Retinal pigment epithelial cell (primary cell): ENCODE data around the gene GEMIN5.

Experiments
- DNase-seq: peaks from one replicate; pipeline ENCODE4 v3.0.0-alpha.2; 2010; ENCODE audit warnings: low read depth
- H3K4me3 ChIP-seq: 2 replicates; pipeline ENCODE4 v1.5.1; 2011; ENCODE audit warnings: mild to moderate bottlenecking, low read length, control low read depth, moderate library complexity
- CTCF ChIP-seq: conservative IDR thresholded peaks from 2 replicates; pipeline ENCODE4 v1.5.1; 2011; ENCODE audit warnings: low read depth, low read length, control low read depth, inconsistent platforms

Gene GEMIN5

GRCh38 chr5:154858297-154858971 lies 79.6 kb downstream of the GEMIN5 start, which contains the start of gene CNOT8:
CNOT8 (plus strand) TSS chr5:154858627; CDS start chr5:154863279, 4,652 bp downstream.
- no peak for TF ChIP-seq CTCF
- H3K4me3 ChIP-seq, result peak within 1 kb of the TSS; percentile 92
- peak; percentile 94 for DNase-seq

GRCh38 chr5:154857530-154858296 lies 80.3 kb downstream of the GEMIN5 start:
- peak overlapping the region; percentile 92 for H3K4me3 ChIP-seq
- no peak for TF ChIP-seq CTCF
- peak; percentile 89 for DNase-seq

GRCh38 chr5:154851351-154851750 lies 86.7 kb downstream of the GEMIN5 start:
- no peak for TF ChIP-seq CTCF
- DNase-seq, result no peak

GRCh38 chr5:154850255-154851062 lies 87.6 kb downstream of the GEMIN5 start, which contains the start of gene FAXDC2:
FAXDC2 (minus strand) TSS chr5:154850603; CDS start chr5:154838178, 12,425 bp downstream.
- peak; percentile 61 for DNase-seq
- TF ChIP-seq CTCF, result no peak
- H3K4me3 ChIP-seq, result peak within 1 kb of the TSS; percentile 52

More at GRCh38 chr5:154851351-154851750, 86.7 kb downstream of the GEMIN5 start:
- H3K4me3 ChIP-seq, result no peak overlapping the region

GRCh38 chr5:154849791-154850201 lies 88.2 kb downstream of the GEMIN5 start:
- DNase-seq, result no peak
- peak overlapping the region; percentile 52 for H3K4me3 ChIP-seq

More at GRCh38 chr5:154849791-154850201, 88.2 kb downstream of the GEMIN5 start:
- no peak for TF ChIP-seq CTCF
